NCI-H460 (cell line): ENCODE results near the gene RPS6KA2. TPM values are rescaled to one million over a fixed set of nuclear protein-coding genes. Genes with fewer than 3 reads are reported as not detected.

Source experiments
- DNase-seq: peaks from one replicate; pipeline ENCODE4 v3.0.0-alpha.2; 2016; ENCODE audit warnings: low read depth; ENCODE audit errors: extremely low read depth
- total RNA-seq: library from RNA; depleted of rRNA; stranded (reverse); fragments of >200 nt; shearing (Covaris generic); gene quantifications from 2 replicates; pipeline ENCODE4 v1.2.3, GENCODE V29; 2014

RPS6KA2 gene
- total RNA-seq, 1 experiment from 2014 or later = 6.7 TPM

DNA sequence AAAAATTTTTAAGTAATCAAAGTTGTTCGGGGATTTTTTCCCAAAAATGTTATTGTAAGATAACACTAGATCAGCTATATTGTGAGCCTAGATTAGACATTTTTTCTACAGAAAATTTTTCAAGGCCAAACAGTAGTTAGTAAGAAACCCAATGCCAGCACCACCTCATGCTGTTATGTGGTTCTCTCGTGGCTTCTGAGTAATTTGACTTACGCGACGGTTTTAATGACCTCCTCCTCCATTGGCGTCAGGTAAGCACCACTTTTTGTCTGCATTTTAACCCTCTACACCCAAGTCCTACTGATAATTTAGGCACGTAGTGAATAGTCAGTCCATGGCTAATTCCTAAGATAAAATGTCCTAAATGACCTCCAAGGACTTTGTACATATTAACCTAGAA, 9.7 kb downstream of the RPS6KA2 start:
- DNase-seq = no peak

DNA sequence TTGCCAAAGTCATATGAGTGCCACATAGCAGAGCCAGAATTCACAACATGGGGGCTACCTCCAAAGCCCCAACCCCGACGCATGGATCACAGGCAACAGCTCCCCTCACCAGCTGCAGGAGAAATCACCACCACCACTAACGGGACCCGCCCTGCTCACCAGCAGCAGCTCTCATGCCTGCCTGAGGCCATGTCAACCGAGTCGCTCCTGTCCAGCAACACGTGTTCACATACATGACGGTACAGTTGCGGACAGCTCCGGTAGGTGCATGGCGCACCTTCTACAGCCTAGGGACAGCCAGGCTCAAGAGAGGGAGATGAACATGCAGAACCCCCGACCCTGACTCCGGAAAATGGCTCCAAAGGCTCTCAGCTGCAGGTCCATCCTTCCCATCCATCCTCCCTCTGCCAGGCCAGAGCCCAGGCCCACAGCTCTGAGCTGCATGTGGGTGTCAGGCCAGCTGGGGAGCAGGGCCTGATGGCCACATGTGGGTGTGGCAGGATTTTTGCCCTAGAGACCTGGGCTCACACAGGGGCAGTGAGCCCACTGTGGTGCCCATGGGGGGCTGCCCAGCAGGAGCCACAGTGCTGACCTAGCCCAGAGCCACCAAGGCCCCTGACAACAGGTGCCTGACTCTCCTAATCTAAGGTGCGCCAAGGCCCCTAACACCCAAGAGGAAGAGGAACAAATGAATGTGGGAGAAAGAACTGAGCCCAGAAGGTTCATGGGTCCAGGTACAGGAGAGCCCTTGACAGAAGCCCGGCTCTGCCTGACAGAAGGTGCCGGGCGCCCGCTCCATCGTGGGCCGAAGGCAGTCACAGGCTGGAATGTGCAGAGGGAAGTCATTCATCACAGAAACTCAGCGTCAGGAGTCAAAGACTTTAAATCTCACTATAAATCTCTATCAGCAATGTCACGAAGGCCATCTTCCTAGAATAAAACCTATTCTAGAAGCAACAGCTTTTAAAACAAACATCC, 10.5 kb downstream of the RPS6KA2 start:
- DNase-seq = no peak

GRCh38 chr6:166615059-166615770, 11.8 kb downstream of the RPS6KA2 start:
- DNase-seq = no peak

- no peak for DNase-seq
Observed at GRCh38 chr6:166614589-166614988, 12.5 kb downstream of the RPS6KA2 start.

- no peak for DNase-seq
Observed at GRCh38 chr6:166614171-166614583, 12.9 kb downstream of the RPS6KA2 start.

- no peak for DNase-seq
Observed at GRCh38 chr6:166613027-166613426, 14.0 kb downstream of the RPS6KA2 start.

DNA sequence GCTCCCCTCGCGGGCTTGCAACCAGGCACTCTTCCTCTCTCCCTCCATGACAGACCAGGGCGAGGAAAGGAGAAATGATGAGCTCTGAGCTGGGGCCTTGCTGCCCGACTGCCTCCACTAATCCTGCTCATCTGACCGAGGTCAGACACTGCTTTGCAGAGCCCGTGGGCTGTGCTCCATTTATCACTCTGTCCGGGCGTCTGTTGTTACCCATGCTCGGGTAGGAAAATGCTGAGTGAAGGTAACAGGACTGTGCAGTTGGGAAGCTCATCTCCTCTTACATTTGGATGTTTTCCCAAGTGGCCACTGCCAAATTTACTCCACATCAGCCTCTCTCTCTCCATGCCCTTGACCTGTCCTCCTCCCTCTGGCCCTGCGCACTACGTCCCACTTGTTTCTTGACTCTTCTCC, 14.6 kb downstream of the RPS6KA2 start:
- DNase-seq = no peak

DNA sequence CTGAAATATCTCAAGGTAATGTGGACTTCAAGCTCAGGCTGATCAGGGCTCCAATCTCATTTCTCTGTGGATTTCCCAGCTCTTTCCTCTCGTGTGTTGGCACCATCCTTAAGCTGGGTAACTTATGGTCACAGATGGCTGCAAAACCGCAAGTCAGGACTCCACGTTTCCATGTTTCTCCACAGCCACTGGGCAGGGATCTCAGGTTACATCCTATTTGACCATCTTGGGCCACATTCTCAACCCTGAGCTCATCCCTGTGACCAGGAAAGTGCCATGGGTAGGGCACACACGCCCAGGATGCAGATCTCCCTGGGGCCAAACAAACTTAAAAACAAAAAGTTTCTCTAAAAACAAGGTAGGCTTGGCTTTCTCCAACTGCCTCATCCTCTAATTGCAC, 15.4 kb downstream of the RPS6KA2 start:
- DNase-seq = no peak

GRCh38 chr6:166610069-166610468, 17.0 kb downstream of the RPS6KA2 start:
- DNase-seq = no peak

DNA sequence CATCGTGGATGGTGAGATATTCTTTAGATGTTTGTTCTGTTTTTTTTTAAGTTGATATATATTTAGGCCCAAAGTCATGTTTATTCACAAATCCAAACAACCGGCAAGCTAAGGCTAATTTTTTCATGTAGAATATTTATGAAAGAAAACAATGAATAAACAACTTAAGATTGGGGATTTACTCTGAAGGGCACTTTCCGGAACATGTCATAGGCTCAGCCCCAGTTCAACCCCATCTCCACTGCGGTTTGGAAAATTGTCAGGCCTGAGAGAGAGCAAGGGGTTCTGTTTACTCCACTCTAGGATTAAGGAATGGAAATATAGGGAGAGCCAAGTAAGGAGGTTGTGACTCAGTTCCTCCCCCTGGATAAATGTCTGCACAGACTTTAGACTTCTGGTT, 18.3 kb downstream of the RPS6KA2 start:
- DNase-seq = no peak

DNA sequence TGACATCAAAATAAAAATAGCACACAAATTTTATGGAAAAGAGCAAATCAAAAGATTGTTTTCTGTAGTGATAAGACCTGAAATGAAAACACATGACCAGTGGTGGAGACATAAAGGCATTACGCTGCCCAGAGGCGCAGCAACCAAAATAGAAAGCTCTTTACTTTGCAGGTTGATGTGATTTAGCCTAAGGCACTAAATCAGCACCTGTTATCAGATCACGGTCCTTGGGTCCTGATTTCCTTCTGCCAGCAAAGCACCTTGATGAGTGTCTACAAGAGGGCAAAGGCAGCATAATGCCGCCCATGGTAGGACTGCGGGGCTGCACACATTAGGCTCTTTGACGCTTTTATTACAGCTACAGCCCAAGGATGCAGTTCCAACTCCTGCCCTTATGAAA, 21.3 kb downstream of the RPS6KA2 start:
- no peak for DNase-seq

GRCh38 chr6:166604911-166605310, 22.1 kb downstream of the RPS6KA2 start:
- DNase-seq = no peak

- no peak for DNase-seq
Observed at GRCh38 chr6:166604328-166604727, 22.7 kb downstream of the RPS6KA2 start.

GRCh38 chr6:166603043-166603690, 23.9 kb downstream of the RPS6KA2 start:
- DNase-seq = no peak

GRCh38 chr6:166601956-166602355, 25.1 kb downstream of the RPS6KA2 start:
- DNase-seq = no peak

GRCh38 chr6:166600931-166601330, 26.1 kb downstream of the RPS6KA2 start:
- DNase-seq = no peak

GRCh38 chr6:166599205-166599604, 27.8 kb downstream of the RPS6KA2 start:
- no peak for DNase-seq

DNA sequence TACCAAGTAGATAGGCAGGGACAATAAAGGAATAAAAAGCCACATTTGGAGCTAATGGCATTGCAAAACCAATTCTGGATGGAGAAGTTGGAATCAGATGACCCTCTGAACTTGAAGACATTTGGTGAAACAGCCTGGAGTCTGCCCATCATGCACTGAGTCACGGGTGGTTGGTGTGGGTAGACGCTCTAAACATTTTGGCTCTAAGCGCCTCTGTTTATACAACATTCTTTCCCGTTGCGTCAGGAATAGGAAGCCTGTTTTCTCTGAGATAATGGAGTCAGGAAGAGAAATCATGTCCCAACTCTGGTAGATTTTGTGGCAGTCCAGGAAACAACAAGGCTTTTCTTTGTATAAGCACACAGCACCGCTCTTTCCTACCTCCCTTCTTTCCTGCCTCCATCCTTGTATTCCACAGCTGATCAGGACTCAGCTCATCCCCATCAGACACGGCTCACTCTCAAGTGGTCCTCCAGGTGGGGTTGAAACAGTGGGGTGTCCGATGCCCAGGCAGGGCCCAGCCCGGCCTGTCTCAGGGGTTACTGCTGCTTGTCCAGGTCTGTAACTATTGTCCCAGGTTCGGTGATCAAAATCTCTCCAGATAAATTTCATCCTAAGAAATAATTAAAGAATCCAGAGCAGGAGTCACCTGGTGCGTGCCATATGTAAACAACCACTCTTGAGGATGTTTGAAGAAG, 28.5 kb downstream of the RPS6KA2 start:
- DNase-seq = no peak

DNA sequence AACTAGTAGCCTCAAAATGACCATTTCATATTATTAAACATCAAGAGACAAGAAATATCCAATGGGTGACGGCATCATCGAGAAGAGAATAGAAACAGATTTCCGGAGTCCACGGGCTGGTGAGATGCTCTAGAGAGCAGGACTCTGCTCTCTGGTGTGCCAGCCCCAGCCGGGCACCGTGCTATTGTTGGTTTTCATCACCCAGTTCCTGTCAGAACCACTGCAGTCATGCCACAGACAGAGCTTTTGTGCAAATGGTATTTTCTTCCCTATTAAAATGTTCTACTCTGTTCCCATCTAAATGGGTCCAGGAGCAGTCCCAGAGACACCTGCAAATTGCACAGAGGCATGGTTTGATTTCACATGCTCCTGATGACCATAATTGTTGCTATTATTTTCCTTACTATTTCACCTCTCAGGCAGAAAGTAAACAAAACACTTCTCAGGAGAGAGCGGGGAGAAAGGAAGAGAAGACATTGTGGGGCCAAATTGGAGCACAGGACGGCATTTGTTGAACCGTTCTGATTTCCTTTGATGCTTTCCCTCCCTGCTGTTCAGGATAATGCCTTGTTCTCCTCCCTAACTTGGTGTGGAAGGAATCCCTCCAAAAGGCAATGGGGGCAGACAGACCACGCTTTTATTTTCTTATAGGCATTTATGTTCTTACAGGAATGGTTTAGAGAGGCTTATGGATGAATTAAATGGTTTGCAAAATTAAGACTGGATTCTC, 29.2 kb downstream of the RPS6KA2 start:
- DNase-seq = no peak
